ENCODE measurements around the gene TPO.
"Not testable (repeated sequence)": the region's sequence is repeated elsewhere in the genome, so short reads cannot be mapped to it uniquely, and the experiment has no call there.

Gene TPO
- long read RNA-seq, donor 1: 0 reads
- long read RNA-seq, donor 2: 0 reads
- long read RNA-seq, donor 3: 0 reads
- long read RNA-seq, donor 4: 0 reads
- long read RNA-seq, donor 5: 0 reads
- long read RNA-seq, donor 6: 0 reads
- long read RNA-seq, donor 7: 0 reads
- long read RNA-seq, donor 8: 0 reads

DNA sequence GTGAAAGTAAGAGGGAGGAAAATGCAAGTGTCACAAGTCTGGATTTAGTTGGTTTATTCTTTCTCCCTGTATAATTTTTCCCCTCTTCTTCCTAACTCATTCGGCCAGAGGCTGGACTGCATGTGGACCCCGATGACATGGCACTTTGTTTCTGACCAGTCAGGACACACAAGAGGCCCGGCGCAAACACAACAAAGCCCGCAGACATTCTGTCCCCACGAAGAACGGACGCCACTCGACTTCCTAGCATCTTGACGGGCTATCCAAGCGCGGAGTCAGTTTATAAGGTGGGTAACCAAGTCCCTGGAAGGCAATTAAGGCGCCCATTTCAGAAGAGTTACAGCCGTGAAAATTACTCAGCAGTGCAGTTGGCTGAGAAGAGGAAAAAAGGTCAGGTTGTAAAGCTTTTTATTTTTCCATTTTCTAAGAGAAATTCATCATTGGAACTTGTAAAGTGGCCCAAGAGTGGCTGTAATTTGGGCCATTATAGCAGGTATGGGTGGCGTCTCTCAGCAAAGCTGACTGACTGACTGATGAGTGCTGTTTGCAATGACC, at the start of gene TPO:
TSS of gene TPO (plus strand) at position 308 of the 555 bp plus-strand sequence. CDS start 946 bp downstream, outside the sequence.
- DNase-seq: no peak

- no peak for DNase-seq
Observed at GRCh38 chr2:1366546-1367134, 46.6 kb upstream of the TPO start.

DNA sequence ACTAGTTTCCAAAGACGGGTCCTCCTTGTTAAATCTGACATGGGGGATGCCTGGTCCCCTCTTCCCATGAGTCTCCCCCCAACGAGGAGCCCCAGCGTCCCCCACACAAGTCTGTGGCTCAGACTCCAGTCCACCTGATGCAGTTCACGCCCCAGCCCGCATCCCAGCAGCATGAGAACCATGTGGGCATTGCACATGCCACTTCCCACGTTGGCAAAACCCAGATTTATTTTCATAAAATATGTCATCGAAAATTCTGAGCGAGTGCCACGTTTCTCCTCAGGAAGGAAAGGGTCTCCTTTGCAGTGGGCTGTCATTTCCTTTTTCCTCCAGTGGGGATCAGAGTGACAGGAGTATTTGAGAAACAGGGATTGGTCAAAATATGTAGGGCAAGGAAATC, 45.7 kb upstream of the TPO start:
- no peak for DNase-seq

GRCh38 chr2:1369905-1370304, 43.4 kb upstream of the TPO start:
- no peak for DNase-seq

DNA sequence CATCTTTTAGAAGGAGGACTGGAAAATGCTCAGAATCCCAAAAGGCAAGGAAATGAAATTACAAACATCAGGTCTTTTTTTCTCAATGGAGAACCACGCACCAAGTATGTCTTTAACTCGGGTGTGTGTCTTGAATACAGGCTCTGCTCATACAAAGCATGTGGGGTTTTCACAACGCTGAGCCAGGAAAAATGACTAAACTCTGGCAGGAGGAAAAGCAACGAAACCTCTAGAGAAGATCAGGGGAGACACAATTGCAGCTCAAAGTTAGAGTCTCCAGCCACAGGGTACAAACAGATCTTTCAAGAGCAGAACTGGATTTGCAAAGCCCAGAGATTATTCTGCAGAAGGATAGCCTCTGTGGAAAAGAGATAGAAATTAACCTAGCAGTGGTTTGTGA, 42.8 kb upstream of the TPO start:
- DNase-seq: no peak

- DNase-seq: no peak
Observed at GRCh38 chr2:1371082-1371481, 42.2 kb upstream of the TPO start.

DNA sequence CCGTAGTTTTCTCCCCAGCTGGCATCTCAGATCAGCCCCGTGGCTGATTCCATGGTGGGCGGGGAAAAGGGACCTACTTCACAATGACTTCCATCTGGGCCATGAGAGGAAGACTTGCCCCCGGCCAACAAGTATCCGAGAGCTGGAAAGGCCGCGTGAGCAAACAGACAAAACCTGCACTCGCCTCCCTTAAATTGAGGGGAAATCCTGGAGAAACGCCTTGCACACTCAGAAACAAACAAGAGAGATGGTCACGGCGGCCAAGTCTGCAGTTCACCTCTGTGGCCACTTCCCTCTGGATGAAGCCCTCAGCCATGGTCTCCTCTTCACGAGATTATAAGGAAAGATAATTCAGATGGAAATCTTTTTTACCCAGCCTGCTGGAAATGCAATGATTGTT, 39.4 kb upstream of the TPO start:
- DNase-seq: no peak

DNA sequence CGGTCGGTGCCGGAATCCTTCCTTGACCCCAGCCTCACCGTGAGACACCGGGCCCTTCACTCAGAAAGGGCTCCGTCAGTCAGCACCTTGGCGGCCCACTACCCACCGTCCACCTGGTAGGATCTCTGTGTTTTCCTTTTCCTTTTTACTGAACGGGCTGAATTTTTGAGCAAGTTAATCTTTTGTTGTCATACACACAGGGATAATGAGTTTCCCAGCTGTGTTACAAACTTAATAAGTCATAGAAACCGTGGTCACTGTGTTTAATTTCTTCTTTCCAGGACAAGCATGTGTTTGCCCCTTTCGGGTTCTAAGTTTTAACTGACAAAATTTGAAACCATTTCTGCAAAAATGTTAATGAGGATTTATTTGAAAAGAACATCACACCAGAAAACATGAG, 39.0 kb upstream of the TPO start:
- DNase-seq: no peak

GRCh38 chr2:1375794-1376193, 37.5 kb upstream of the TPO start:
- no peak for DNase-seq

GRCh38 chr2:1377473-1377872, 35.8 kb upstream of the TPO start:
- no peak for DNase-seq

DNA sequence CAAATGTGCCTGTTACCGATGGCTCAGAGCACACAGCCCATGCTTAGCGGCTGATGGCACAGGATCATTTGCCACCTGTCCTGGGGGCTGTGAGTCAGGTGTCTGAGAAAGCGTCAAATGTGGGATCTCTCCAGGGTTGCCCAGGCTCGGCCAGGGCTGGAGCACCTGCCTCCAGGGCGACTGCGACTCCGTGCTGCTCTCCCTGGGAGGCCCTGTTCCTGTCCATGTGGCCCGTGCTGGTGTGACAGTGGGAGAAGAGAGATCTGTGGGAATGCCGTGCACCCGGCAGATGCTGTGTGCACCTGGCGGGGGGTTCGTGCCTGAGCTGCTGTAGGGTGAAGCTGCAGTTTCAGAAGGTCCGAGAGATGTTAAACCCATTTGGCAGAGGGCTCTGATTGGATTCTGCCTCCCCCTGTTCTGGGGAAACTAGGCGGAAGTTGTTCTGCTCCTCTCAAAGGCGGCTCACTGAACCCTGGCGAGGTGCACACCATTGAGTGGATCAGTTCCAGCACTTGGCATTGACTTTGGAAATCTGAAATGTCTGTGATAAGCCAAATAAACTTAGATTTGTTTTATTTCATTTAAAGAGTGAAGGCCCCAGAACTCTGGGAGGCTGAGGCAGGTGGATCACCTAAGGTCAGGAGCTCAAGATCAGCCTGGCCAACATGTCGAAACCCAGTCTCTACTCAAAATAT, 34.7 kb upstream of the TPO start:
- no peak for DNase-seq

- no peak for DNase-seq
Observed at GRCh38 chr2:1381644-1382043, 31.6 kb upstream of the TPO start.

DNA sequence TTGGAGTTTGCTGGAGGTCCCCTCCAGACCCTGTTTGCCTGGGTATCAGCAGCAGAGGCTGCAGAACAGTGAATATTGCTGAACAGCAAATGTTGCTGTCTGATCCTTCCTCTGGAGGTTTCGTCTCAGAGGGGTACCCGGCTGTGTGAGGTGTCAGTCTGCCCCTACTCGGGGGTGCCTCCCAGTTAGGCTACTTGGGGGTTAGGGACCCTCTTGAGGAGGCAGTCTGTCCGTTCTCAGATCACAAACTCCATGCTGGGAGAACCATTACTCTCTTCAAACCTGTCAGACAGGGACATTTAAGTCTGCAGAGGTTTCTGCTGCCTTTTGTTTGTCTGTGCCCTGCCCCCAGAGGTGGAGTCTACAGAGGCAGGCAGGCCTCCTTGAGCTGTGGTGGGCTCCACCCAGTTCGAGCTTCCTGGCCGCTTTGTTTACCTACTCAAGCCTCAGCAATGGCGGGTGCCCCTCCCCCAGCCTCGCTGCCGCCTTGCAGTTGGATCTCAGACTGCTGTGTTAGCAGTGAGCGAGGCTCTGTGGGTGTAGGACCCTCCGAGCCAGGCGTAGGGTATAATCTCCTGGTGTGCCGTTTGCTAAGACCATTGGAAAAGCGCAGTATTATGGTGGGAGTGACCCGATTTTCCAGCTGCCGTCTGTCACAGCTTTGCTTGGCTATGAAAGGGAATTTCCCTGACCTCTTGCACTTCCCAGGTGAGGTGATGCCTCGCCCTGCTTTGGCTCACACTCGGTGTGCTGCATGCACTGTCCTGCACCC, 25.1 kb upstream of the TPO start:
- DNase-seq: not testable (repeated sequence)

- DNase-seq: not testable (repeated sequence)
Observed at GRCh38 chr2:1390118-1390517, 23.1 kb upstream of the TPO start.

GRCh38 chr2:1393321-1393720, 19.9 kb upstream of the TPO start:
- DNase-seq: no peak

- no peak for DNase-seq
Observed at GRCh38 chr2:1394709-1395408, 18.4 kb upstream of the TPO start.

GRCh38 chr2:1397350-1397749, 15.9 kb upstream of the TPO start:
- no peak for DNase-seq

DNA sequence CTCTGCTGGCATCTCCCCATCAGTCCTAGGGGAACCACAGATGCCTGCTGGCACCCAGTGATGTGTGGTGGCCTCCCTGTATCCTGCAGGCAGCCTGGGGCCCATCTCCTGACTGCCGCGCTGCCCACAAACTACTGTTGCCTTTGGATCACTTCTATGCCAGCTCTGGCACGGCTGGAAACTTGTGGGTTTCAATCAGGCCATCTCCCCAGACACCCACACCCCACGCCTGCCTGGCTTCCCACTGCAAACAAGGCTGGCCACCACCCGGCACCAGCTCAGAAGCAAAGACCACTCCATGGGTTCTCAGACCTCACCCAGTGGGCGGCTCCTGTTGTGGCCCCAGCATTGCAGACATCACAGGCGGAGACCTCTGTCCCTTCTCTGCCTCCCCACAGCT, 15.1 kb upstream of the TPO start:
- no peak for DNase-seq

GRCh38 chr2:1400943-1401735, 12.1 kb upstream of the TPO start:
- no peak for DNase-seq

DNA sequence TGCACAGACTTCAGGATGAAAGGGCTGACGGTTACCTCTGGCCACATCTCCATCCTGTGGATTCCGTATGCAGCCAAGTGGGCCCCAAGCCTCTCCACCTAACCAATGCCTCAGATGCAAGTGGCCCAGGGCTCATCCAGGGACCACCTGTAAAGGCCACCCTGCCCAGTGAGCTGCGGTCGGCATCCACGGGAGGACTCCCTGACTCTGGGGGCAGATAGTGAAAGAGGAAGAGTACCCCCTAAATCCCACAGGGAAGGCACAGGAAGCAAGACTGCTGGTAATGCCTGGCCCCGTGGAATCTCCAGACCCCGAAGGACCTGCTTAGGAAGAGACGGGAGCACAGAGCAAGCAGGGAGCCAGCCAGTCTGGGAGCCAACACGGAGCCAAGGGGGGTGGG, 11.2 kb upstream of the TPO start:
- no peak for DNase-seq

- no peak for DNase-seq
Observed at GRCh38 chr2:1403565-1403964, 9.7 kb upstream of the TPO start.

DNA sequence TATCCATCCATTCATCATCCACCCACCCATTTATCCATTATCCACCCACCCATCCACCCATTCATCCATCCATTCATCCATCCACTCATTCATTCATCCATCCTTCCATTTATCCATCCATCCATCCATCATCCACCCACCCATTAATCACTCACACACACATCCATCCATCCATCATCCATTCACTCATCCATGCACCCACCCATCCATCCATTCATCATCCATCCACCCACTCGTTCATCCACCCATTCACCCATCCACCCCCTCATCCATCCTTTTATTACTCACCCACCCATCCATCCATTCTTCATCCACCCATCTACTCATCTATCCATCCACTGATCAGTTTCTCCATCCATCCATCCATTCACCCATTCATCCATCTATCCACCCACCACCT, 8.1 kb upstream of the TPO start:
- no peak for DNase-seq

All from right kidney (tissue), 9 donors.